Keratinocyte (primary cell): ENCODE measurements around the gene CLDN14. TPM values are rescaled to one million over a fixed set of nuclear protein-coding genes. Genes with fewer than 3 reads are reported as not detected.

Experiments used
- DNase-seq: peaks from one replicate; pipeline ENCODE4 v3.0.0-alpha.2; 2011; ENCODE audit warnings: low read depth, missing footprints, low spot score
- FAIRE-seq: peaks from 2 replicates; lab custom pipeline; 2011; peaks lifted over from hg19 to GRCh38; lab: Jason Lieb, UNC
- H2AFZ ChIP-seq: 2 replicates; pipeline ENCODE4 v1.6.0; 2012; ENCODE audit warnings: low read length, control low read depth, inconsistent platforms; ENCODE audit not compliant: control insufficient read depth
- H3K27ac ChIP-seq: 2 replicates; pipeline ENCODE4 v1.5.1; 2011; ENCODE audit warnings: low read length; ENCODE audit not compliant: control insufficient read depth, insufficient read depth
- H3K27me3 ChIP-seq: 3 replicates; pipeline ENCODE4 v1.6.0; 2011; ENCODE audit warnings: low read length; ENCODE audit not compliant: control insufficient read depth, insufficient read depth; ENCODE audit errors: extremely low read depth
- H3K36me3 ChIP-seq, 2 experiments: 2 replicates in 1 of 2; 3 replicates in 1 of 2; pipeline ENCODE4 v1.5.1; 2011; ENCODE audit warnings: low read length in 2 of 2, mild to moderate bottlenecking in 1 of 2; ENCODE audit not compliant: control insufficient read depth in 2 of 2, insufficient read depth in 2 of 2; ENCODE audit errors: extremely low read depth in 1 of 2
- H3K4me1 ChIP-seq: 3 replicates; pipeline ENCODE4 v1.5.1; 2011; ENCODE audit warnings: low read length; ENCODE audit not compliant: control insufficient read depth, insufficient read depth; ENCODE audit errors: extremely low read depth
- H3K4me2 ChIP-seq: 3 replicates; pipeline ENCODE4 v1.6.0; 2011; ENCODE audit warnings: low read depth, low read length; ENCODE audit not compliant: control insufficient read depth, insufficient read depth; ENCODE audit errors: extremely low read depth
- H3K4me3 ChIP-seq, 3 experiments: fragments of 200-600 bp in 1 of 3; sonication (generic) in 1 of 3; 2 replicates in 2 of 3; 3 replicates in 1 of 3; pipeline ENCODE4 v1.5.1; 2011 to 2016; ENCODE audit warnings: low read length in 3 of 3, mild to moderate bottlenecking in 3 of 3, control low read depth in 2 of 3, inconsistent platforms in 1 of 3, low read depth in 1 of 3, mixed read lengths in 1 of 3, mixed run types in 1 of 3, moderate library complexity in 1 of 3; ENCODE audit not compliant: control insufficient read depth in 2 of 3, insufficient read depth in 2 of 3; ENCODE audit errors: extremely low read depth in 1 of 3
- H3K79me2 ChIP-seq: 2 replicates; pipeline ENCODE4 v1.6.0; 2012; ENCODE audit warnings: low read length; ENCODE audit not compliant: control insufficient read depth, insufficient read depth
- H3K9ac ChIP-seq: 3 replicates; pipeline ENCODE4 v1.6.0; 2011; ENCODE audit warnings: low read length; ENCODE audit not compliant: control insufficient read depth, insufficient read depth; ENCODE audit errors: extremely low read depth
- H3K9me1 ChIP-seq: 3 replicates; pipeline ENCODE4 v1.6.0; 2011; ENCODE audit warnings: low read length; ENCODE audit not compliant: control insufficient read depth, insufficient read depth; ENCODE audit errors: extremely low read depth
- H3K9me3 ChIP-seq: 2 replicates; pipeline ENCODE4 v1.5.1; 2012; ENCODE audit warnings: low read depth, low read length; ENCODE audit not compliant: control insufficient read depth
- H4K20me1 ChIP-seq: 3 replicates; pipeline ENCODE4 v1.6.0; 2011; ENCODE audit warnings: low read length; ENCODE audit not compliant: control insufficient read depth, insufficient read depth; ENCODE audit errors: extremely low read depth
- EZH2 ChIP-seq: IDR thresholded peaks from one replicate; pipeline ENCODE4 v1.6.1; 2012; ENCODE audit warnings: inconsistent platforms, mild to moderate bottlenecking, low read length, moderate library complexity
- dilution Hi-C: fragments of 300-500 bp; cut with MboI; formaldehyde crosslinking; loops from one replicate; pipeline ENCODE4 v1.7.0; 2020; ENCODE audit warnings: low sequenced_read_pairs; ENCODE audit not compliant: extremely low pct_ligation_motif_present
- polyA plus RNA-seq, 5 experiments: library from polyadenylated mRNA; depleted of rRNA in 3 of 5; stranded (reverse) in 3 of 5; stranded (forward) in 1 of 5; unstranded in 1 of 5; fragments of >200 nt; gene quantifications; 1 replicate in 1 of 5; 2 replicates in 3 of 5; 3 replicates in 1 of 5; pipeline versions ENCODE4 v1.2.1 to v1.2.3, GENCODE V29; 2011 to 2012; ENCODE audit warnings: missing spikeins in 2 of 5, low read depth in 1 of 5, low replicate concordance in 1 of 5
- TF ChIP-seq, protein P1 (sequence below), 3 experiments: IDR thresholded peaks in 1 of 3; conservative IDR thresholded peaks in 1 of 3; optimal IDR thresholded peaks in 1 of 3; 2 replicates in 2 of 3; 3 replicates in 1 of 3; pipeline versions ENCODE3 to v1.5.1; 2011; ENCODE audit warnings: low read length in 3 of 3, mild to moderate bottlenecking in 3 of 3, moderate library complexity in 2 of 3, control low read depth in 1 of 3, inconsistent platforms in 1 of 3; ENCODE audit not compliant: insufficient read depth in 2 of 3; ENCODE audit errors: extremely low read depth in 1 of 3

CLDN14 gene
- polyA plus RNA-seq, 1 donor (not counting 4 experiments of a cell fraction or from before 2014, with no cell fraction given) = not detected

DNA sequence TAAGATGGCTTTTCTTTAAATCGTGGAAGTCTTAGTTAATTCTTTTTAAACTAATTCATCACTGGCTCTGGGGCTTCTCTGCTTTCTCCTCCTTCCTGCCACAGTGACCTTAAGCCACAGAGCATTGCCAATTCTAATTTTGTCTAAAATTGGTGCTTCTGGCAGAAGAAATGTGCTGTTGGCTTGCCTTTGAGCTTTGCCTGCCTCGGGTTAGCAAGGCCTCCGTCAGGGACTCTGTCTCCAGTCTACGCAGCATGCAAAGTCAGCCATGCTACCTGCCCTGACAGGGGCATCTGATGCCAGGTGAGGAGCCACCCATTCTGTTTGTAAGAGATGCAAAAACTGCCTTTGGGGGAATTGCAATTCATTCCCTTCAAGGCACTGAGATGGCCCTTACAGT, 25.2 kb downstream of the CLDN14 start:
- Histone ChIP-seq H3K9ac (no peak overlapping the region), H3K9me1 (no peaks in the 10 kb centered on the region), H4K20me1 (no peaks in the 10 kb centered on the region), H3K4me2 (no peak overlapping the region), H3K36me3 (no peaks in the 10 kb centered on the region), H3K27ac (no peak overlapping the region), H3K9me3 (no peaks in the 10 kb centered on the region), H3K27me3 (no peaks in the 10 kb centered on the region), H3K4me3 (no peak overlapping the region), H2AFZ (no peak overlapping the region), H3K79me2 (no peaks in the 10 kb centered on the region), H3K4me1 (no peaks in the 10 kb centered on the region)
- dilution Hi-C loops = no loop called here
- TF ChIP-seq, protein P1, sequence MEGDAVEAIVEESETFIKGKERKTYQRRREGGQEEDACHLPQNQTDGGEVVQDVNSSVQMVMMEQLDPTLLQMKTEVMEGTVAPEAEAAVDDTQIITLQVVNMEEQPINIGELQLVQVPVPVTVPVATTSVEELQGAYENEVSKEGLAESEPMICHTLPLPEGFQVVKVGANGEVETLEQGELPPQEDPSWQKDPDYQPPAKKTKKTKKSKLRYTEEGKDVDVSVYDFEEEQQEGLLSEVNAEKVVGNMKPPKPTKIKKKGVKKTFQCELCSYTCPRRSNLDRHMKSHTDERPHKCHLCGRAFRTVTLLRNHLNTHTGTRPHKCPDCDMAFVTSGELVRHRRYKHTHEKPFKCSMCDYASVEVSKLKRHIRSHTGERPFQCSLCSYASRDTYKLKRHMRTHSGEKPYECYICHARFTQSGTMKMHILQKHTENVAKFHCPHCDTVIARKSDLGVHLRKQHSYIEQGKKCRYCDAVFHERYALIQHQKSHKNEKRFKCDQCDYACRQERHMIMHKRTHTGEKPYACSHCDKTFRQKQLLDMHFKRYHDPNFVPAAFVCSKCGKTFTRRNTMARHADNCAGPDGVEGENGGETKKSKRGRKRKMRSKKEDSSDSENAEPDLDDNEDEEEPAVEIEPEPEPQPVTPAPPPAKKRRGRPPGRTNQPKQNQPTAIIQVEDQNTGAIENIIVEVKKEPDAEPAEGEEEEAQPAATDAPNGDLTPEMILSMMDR (optimal IDR thresholded peaks at IDR 0.05 in 1 of 3, IDR thresholded peaks at IDR 0.05 in 1 of 3, conservative IDR thresholded peaks at IDR 0.05 in 1 of 3; ENCODE audit: extremely low read depth in 1 of 3, insufficient read depth in 2 of 3, low read length in 3 of 3) = no peak
- no peak for TF ChIP-seq EZH2
- FAIRE-seq (no peak), DNase-seq (no peak)

GRCh38 chr21:36454093-36454531, 25.8 kb downstream of the CLDN14 start:
- no peak for TF ChIP-seq EZH2
- TF ChIP-seq, protein P1 (optimal IDR thresholded peaks at IDR 0.05 in 1 of 3, IDR thresholded peaks at IDR 0.05 in 1 of 3, conservative IDR thresholded peaks at IDR 0.05 in 1 of 3; ENCODE audit: extremely low read depth in 1 of 3, insufficient read depth in 2 of 3, low read length in 3 of 3) = no peak
- no peak overlapping the region for H3K9ac ChIP-seq
- H3K9me1 ChIP-seq = no peaks in the 10 kb centered on the region
- H3K9me3 ChIP-seq = no peaks in the 10 kb centered on the region
- H3K4me1 ChIP-seq = no peaks in the 10 kb centered on the region
- FAIRE-seq = no peak
- no peaks in the 10 kb centered on the region for H3K27me3 ChIP-seq
- no peak overlapping the region for H3K4me2 ChIP-seq
- H3K27ac ChIP-seq = no peak overlapping the region
- H3K4me3 ChIP-seq = no peak overlapping the region
- dilution Hi-C loops = no loop called here
- no peak overlapping the region for H2AFZ ChIP-seq
- no peaks in the 10 kb centered on the region for H3K79me2 ChIP-seq
- no peaks in the 10 kb centered on the region for H4K20me1 ChIP-seq
- no peak for DNase-seq
- no peaks in the 10 kb centered on the region for H3K36me3 ChIP-seq
